Activated CD8-positive, alpha-beta memory T cell treated with anti-CD3 and anti-CD28 coated beads, Interleukin-2, amount 50 U/mL, for 1 hour (primary cell): Measurements from ENCODE around the gene TCF7L2.

Source experiments
- DNase-seq: peaks from one replicate; pipeline ENCODE4 v3.0.0-alpha.2; 2020; ENCODE audit errors: extremely low read depth

Gene TCF7L2

DNA sequence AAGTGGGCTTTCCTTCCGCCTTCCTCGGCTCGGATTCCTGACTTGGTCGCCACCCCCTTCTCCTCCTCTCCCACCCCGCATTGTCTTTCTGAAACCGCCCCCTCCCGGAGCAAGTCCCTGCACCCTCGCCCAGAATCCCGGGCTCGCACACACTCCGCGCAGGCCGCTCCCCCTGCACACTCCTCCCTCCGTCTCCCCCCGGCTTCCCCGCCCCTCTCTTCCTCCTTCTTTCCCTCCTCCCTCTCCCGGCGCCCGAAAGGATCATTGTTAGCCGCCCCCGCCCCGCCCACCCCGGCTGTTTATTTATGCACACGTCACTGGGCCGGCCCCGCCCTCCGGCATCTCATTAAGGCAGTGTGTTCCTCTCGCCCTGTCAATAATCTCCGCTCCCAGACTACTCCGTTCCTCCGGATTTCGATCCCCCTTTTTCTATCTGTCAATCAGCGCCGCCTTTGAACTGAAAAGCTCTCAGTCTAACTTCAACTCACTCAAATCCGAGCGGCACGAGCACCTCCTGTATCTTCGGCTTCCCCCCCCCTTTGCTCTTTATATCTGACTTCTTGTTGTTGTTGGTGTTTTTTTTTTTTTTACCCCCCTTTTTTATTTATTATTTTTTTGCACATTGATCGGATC is at the start of gene TCF7L2:
TCF7L2 (plus strand) TSS at position 373 of the 633 bp plus-strand sequence. CDS start 510 bp downstream, outside the sequence.
- DNase-seq = peak; percentile 30

DNA sequence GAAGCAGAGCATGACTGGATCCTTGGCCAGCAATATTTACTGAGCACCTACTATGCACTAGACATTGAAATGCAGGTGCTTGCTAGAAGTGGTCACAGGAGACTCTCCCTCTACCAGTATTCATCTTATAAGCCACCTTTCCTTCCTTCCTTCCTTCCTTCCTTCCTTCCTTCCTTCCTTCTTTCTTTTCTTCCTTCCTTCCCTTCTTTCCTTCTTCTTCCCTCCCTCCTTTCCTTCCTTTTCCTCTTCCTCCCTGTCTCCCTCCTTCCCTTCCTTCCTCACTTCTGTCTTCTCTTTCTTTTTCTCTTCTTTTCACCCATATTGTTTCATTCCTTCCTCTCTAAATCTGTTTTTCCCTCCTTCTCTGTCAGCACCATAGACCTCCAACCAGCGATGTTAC is 47.3 kb upstream of the TCF7L2 start:
- no peak for DNase-seq

DNA sequence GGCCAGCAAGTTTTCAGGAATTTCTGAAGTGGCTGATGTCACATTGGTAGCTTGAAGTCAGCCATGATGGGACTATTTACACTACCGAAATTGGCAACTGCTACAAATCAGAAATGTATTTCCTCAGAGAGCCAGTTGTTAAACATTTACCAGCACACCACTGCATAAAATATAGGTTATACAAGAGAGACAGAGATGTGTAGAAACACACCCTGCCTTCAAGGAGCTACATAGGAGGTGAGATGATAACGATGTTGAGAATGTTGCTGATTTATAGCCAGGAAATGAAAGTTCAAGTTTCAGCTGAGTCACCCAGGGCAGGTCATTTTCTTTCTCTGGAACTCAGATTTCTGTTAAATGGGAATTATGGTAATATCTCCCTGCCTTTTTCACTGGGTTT is 46.0 kb upstream of the TCF7L2 start:
- DNase-seq = no peak

DNA sequence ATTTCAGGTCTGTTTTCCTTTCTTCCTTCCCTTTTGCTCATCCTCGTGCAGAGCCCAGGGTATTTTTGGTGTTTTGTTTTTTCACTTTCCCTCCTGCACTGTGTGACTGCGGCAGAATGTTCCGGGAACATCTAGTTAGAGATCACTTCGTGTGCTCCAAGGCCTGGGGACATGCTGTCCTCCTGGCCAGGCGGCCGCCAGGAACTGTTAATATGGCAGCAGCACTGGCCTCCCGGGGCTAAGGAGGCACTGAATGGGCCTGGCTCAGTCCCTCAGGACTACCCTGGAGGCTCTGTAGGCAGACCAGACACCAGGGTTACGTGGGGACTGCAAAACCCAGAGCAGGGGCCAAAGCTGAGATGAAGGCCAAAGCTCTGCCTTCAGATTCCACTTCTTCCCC is 43.1 kb upstream of the TCF7L2 start:
- no peak for DNase-seq

DNA sequence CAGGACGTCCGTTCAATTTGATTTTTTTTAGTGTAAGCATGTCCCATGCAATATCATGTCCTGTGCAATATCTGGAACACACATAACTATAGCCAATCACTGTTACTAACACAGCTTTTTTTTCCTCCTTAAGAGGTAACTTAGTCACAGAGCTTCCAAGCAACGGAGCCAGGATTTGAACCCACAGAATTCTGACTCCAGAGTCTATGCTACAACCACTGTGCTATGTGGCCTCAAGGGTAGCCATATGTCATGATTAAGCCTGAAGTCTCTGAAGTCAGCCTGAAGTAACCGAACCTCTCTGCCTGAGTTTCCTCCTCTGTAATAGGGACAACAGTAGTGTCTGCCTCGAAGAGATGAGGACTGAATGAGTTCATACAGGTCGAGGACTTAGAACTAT is 42.2 kb upstream of the TCF7L2 start:
- no peak for DNase-seq

DNA sequence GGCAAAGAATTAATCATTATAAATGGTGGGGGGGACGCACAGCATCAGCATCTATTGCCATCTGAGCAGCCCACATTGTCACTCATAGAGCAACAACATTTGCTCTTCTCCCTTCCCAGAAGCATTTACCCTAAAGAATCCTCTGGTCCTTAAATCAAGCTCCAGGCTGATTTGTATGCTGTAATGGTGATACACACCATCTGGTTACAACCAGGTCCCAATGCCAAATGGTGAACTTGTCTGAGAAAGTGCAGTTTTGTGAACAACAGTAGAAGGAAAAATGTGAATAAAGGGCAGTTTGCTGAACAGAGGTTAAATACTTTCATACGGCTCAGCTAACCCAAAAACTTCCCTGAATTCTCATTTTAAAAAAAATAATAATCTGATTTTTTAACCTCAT is 38.8 kb upstream of the TCF7L2 start:
- no peak for DNase-seq

DNA sequence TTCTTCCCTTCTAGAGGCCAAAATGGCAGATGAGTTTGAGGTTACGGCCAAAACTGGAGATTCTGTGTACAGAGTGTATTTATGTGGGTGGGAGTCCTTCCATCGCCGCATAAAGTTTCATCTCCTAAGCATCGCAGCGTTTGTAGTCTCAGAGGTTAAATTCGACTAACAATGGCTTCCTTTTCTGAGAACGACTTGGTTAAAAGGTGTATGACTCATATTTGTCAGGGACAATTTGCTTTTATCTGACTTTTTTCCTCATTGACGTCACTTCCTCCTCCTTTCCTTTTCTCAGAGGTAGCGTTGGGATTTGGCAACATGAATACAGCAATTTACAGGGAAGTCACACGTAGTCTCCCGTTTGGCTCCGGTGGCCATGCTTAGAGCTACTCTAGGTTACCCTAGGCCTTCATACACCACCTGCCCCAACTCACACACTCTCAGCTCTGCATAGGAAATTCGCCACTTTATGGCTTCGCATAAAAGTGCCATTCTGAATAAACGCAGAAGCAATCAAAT is 37.6 kb upstream of the TCF7L2 start:
- DNase-seq = no peak

DNA sequence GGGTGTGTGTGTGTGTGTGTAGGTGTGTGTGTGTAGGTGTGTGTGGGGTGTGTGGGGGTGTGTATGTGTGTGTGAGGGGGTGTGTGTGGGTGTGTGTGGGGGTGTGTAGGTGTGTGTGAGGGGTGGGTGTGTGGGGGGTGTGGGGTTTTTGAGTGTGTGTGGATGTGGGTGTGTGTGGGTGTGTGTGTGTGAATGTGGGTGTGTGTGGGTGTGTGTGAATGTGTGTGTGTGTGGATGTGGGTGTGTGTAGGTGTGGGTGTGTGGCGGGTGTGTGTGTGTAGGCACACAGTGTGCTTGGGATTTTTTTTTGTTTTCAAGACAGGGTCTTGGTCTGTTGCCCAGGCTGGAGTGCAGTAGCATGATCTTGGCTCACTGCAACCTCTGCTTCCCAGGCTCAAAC is 36.8 kb upstream of the TCF7L2 start:
- no peak for DNase-seq

DNA sequence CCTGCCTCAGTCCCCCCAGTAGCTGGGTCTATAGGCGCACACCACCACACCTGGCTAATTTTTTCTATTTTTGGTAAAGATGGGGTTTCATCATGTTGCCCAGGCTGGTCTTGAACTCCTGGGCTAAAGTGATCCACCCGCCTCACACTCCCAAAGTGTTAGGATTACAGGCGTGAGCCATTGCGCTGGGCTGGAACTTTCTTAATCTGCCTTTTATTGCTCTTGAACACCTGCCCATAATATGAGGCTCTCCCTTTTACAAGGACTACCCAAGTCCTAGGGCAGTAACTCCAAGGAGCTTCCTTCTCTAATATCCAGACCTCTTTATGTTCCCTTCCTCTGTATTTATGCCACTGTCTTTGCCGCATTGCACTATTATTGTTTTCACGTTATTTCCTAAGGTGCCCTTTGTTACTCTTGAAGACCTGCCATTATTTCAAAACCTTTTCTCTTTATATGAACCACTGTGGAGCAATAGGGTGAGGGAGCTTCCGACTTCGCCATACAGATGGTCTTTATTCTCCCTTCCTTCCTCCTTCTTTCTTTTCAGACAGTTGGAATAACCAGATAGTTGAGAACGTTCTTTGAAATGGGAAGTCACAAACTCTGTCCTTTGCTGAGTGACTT is 36.3 kb upstream of the TCF7L2 start:
- no peak for DNase-seq

DNA sequence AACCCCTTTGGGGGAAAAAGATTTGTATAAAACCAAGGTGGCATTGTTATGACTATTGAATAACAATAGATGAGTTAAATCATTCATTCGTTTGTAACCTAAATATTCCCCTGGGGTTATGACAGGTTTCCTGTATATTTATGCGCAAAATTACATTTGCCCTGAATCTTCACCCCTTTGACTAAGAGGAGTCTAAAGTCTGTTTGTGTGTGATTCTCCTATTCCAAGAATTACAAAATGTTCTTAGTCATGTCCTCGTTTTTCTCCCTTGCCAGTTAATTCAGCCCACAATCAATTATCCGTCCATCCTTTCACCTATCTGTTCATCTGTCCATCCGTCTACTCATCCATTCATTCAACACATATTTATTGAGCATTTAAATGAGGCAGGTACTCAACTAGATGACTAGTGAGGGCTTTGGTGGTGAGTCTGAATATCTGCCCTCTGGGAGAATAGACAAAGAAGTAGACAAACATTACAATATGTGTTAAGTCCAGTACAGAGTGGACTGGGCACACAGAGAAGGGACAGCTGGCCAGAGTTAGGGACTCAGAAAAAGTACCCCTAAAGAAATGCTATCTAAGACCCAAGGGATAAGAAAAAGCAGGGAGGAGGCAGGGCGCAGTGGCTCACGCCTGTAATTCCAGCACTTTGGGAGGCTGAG is 35.6 kb upstream of the TCF7L2 start:
- no peak for DNase-seq

DNA sequence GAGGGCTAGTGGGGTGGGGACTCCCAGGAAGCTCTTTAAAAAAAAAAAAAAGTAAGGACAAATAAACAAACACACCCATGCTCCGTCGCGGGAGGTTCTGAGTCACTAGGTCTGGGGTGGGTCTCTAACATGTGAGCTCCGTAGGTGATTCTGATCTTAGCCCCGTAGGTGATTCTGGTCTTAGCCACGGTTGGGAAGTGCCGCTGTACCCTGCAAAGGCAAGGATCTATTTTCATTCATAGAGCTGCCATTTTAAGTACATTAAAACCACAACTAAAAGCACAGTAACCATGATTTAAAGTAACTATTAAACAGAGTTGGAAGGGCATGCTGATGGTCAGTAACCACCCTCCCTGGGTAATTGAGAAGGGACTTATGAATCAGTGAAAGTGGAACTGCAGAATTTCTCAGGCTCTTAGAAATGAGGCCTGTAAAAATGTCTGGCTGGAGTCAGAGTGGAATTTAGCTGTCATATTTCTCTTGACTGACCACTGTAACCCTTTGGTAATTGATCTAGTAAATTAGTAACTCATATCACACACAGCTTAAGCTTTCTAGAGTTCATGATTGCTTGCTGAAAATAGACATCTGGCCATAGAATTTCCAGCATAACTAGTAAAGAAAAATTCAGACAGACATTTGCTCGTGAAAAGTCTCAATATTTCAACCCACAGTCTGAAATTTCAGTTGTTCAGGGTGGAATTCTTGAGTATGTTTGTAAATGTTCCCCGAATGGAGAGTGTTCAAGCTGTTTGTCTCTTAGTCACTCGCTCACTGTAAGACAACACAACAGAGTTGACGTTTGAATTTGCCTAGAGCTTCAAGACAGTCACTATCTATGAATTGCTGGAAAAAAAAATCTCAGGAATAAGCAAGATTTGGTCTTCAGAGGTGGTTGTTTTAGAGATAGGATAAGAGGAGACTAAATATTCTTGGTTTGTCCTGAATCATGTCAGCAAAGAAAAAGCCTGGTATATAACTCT is 34.2 kb upstream of the TCF7L2 start:
- no peak for DNase-seq

DNA sequence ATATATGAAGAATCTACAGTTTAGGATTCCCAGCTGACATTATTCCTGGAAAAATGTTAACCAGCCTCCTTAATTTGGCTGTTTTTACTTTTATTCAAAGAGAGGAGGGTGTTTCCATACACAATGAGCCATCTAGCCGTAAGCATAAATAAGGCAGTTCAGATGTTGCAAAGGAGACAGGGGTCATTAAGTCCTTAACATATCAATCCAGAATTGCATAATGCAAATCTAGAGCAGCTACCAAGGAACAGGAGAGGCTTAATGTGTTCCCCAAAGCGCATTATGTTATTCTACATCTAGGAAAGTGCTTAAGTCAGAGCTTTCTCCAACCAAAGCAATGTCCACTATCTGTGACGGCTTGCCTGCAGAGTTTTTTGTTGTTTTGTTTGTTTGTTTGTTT is 32.4 kb upstream of the TCF7L2 start:
- DNase-seq = no peak

DNA sequence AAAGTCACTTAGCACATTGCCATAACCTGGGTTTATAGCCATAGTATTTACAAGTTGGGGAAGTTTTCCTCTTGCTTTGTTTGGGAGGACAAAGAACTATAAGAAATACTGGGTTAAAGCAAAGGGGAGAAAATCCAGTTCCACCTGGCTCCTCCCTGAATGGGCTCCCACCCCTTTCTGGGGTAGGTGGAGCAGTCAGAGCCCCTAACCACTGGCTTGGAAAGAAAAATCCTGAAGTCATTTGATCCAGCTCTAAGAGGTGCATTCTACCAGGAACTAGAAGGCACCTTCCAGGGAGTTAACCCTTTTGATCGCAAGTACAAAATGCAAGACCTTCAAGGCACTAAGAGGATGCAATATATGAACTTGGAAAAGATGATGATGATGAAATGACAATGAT is 31.3 kb upstream of the TCF7L2 start:
- no peak for DNase-seq

DNA sequence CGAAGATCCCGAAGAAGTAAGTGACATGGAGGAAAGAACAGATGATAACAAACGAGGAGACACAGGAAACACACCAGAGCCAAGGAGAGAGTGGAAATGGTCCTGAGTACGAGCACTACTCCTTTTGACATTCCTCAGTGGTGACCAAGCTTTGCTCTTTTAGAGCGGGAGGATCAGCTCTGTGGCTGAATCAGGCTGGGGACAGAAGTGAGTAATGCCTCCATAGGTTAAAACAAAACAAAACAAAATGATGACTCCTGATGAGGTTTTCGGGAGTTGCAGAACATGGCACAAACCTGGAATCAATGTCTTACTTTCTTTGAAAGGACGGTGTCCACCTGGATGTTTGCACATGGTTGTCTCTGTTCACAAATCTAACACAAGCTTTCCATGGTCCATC is 30.3 kb upstream of the TCF7L2 start:
- DNase-seq = no peak

DNA sequence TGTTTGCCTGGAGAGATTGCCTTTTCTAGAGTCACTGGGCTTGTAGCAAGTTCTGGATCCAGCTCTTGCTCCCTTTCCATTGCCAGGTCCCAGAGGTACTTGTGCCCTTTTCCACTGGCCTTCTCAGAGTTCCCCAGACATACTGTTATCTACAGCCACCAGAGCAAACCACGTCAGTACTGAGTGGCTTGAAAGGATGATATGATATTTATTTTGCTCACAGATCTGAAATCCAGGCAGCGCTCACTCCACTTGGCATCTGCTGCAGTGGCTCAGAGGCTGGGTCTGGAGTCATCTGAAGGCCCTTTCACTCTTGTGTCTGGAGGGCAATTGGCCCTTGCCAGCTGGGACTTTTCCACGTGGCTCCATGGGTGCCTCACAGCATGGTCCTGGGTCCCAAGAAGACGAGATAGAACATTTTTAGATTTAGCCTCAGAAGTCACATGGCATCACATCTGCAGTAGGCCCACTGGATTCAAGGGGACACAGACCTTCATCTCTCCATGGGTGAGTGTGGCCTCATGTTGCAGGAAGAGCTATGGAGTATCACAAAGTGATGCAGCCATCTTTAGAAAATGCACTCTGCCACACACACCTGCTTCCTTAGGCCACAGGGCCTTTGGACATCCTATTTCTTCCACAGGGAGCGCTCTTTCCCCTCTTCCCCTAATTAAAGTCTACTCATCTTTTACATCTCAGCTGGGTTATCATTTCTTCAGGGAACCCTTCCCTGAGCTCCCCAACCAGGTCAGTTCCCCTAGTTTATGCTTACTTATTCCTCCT is 22.9 kb upstream of the TCF7L2 start:
- DNase-seq = no peak

DNA sequence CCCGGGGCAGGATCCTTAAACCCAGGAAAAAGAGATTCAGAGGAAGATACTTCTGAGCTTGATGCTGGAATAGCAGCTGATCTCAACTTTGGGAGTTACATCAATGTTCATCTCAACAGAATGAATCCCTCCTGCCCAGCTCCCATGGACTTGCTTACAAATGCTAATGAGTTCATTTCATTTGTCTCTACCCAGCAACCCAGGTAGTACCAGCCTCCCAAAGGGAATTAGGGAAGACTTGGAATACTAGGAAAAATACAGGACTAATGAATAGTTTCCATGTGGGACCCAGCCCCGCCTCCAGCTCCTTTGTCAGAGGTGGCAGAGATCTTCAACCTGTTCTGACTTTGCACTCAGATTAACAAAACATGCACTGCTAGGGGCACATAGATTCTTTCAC is 22.1 kb upstream of the TCF7L2 start:
- DNase-seq = no peak

DNA sequence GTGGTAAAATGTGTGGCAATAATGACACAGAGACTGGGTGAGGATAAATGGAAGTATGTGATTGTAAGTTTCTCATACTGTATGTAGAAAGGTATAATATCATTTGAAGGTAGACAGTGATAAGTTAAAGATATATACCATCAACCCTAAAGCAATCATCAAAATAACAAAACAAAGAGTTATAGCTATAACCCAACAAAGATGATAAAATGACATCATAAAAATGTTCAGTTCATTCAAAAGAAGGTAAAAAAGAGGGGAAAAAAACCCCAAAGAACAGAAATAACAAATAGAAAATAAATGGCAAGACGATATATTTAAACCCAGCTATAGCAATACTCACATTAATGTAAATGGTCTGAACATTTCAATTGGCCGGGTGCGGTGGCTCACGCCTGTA is 17.4 kb upstream of the TCF7L2 start:
- no peak for DNase-seq

DNA sequence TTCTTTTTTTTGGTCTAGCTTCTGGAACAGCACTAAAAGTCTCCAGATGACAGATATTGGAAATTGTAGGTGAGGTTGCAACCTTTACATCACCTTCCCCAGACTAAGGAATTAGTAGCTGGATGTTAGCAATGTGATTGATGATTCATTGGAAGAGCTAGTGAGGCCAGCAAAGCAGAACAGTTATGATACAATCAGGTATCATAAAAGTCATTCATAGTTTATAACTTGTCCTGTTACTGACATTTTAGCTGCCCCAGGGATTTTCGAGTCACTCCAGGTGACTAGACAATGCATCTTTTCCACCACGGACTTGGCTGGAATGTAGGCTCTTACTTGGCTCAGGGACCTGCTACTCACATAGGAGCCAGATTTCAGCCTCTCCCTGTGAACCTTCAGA is 15.9 kb upstream of the TCF7L2 start:
- no peak for DNase-seq

DNA sequence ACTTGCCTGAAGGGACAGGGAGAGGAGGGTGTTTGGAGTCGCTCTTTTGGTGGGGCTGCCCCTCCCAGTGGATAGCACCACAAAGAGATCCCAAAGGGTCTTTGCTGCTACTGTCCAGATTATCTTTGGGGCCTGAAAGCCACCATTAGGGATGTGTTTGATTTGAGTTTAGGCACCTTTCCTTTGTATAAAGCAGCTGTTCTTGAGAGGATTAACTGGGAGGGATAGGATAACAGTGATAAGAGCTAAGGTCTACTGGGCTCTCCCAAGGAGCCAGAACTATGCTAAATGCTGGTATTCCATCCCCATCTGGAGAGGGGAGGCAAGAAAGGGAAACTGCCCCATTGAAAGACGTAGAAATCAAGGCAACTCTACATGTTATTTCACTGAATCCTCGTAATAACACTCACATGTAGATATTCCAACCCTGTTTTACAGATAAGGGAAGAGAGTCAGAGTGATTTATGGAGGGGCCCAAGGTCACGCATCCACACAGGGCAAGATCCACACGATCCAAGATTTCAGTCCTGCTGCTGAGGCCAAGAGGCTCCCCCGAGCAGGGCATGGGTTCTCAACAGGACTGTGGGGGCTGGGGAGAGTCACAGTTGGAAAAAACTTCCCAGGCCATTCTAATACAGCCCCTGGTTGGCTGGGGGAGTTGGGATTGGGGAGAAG is 11.1 kb upstream of the TCF7L2 start:
- no peak for DNase-seq

DNA sequence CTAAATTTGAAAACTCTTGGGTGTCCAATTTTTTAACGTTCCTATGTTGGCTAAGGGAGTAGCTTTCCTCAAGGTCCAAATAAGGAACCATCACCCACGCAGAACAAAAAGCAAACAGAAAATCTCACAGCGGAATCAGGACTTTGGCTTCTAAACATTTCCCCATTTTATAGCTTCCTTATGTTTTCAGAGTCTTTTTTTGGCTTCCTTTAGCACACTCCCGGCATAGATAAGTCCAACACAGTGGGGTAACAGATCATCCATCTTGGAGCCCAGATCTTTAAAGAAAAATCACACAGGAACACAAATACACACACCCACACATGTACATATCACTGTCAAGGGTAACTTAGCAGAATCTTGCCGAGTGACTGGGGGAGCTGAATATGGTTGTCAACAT is 4.2 kb upstream of the TCF7L2 start:
- no peak for DNase-seq

DNA sequence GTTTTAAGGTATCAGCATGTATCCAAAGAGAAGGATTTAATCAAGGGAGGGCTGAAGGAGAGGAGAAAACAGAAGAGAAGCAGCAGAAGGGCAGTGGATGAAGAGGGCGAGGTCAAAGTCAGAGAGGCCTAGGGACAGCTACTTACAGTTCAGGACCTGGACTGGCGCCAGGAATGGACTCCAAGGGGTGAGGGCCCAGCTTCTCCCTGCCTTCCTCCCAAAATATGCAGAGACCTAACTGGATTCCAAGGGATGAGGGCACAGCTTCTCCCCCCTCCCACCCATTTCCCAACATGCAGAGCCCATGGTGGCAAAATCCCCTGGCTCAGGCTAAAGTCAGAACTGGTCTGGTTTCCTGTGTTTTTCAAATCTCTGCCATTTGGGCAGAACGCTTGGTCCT is 3.4 kb upstream of the TCF7L2 start:
- no peak for DNase-seq
